Skeletal muscle tissue (tissue), 4 donors: ENCODE data around the gene CDYL. TPM values are rescaled to one million over a fixed set of nuclear protein-coding genes. Genes with fewer than 3 reads are reported as not detected.

Source experiments
- H3K27ac ChIP-seq: one replicate; pipeline ENCODE4 v1.7.0; 2013; ENCODE audit warnings: mild to moderate bottlenecking, low read depth, low read length, inconsistent platforms
- H3K27me3 ChIP-seq, 3 donors: one replicate each; pipeline ENCODE4 v1.7.0; 2013; ENCODE audit warnings: low read length in 3 of 3; ENCODE audit not compliant: control insufficient read depth in 3 of 3, insufficient read depth in 3 of 3
- H3K36me3 ChIP-seq, 3 donors: one replicate each; pipeline ENCODE4 v1.7.0; 2013; ENCODE audit warnings: low read length in 3 of 3; ENCODE audit not compliant: control insufficient read depth in 3 of 3, insufficient read depth in 3 of 3
- H3K4me1 ChIP-seq, 3 donors: one replicate each; pipeline ENCODE4 v1.7.0; 2013; ENCODE audit warnings: low read length in 3 of 3, mild to moderate bottlenecking in 3 of 3; ENCODE audit not compliant: control insufficient read depth in 3 of 3, insufficient read depth in 3 of 3
- H3K4me3 ChIP-seq, 3 donors: one replicate each; pipeline ENCODE4 v1.7.0; 2013; ENCODE audit warnings: low read length in 3 of 3
- H3K9ac ChIP-seq, 3 donors: one replicate each; pipeline ENCODE4 v1.7.0; 2013; ENCODE audit warnings: low read length in 3 of 3, mild to moderate bottlenecking in 3 of 3, moderate library complexity in 2 of 3, low read depth in 1 of 3
- H3K9me3 ChIP-seq, 3 donors: one replicate each; pipeline ENCODE4 v1.7.0; 2013; ENCODE audit warnings: low read length in 3 of 3; ENCODE audit not compliant: control insufficient read depth in 3 of 3
- total RNA-seq: library from RNA; depleted of rRNA; stranded (reverse); fragments of >200 nt; gene quantifications from one replicate; pipeline ENCODE4 v1.2.3, GENCODE V29; 2014
- donor health status: Osteomylitis.

CDYL gene
- total RNA-seq, 1 donor from 2014 or later = 33.9 TPM

GRCh38 chr6:4889701-4890100 is 113.5 kb downstream of the CDYL start:
- Histone ChIP-seq H3K9ac (no peak overlapping the region), H3K27ac (no peak overlapping the region), H3K36me3 (peaks cover 10 to 16% (median 12%) of the 10 kb centered on the region in 3 donors), H3K27me3 (no peaks in the 10 kb centered on the region), H3K4me3 (no peak overlapping the region), H3K4me1 (peaks cover 0 to 2% (median 0%) of the 10 kb centered on the region in 3 donors), H3K9me3 (no peaks in the 10 kb centered on the region)

DNA sequence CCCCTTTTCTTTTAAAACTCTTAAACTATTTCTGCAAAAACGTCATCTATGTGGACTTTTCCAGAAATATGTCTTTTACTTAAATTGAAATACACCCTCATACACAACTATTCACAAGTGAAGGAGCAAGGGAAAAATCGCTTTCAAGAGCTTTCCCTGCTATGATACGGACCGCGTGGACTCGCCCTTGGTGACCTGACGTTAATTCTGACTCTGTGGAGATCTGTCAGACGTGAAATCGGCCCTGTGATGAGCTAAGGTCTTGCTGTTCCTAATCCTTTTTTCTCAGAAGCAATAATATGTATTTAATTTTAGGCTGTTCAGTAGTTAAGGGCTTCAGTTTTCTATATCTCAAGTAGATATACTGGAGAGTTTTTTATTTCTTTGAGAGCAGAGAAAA is 114.0 kb downstream of the CDYL start:
- peaks cover 10 to 16% (median 12%) of the 10 kb centered on the region in 3 donors for H3K36me3 ChIP-seq
- no peaks in the 10 kb centered on the region for H3K27me3 ChIP-seq
- no peak overlapping the region for H3K4me3 ChIP-seq
- no peak overlapping the region for H3K27ac ChIP-seq
- no peak overlapping the region for H3K9ac ChIP-seq
- peaks cover 0 to 2% (median 0%) of the 10 kb centered on the region in 3 donors for H3K4me1 ChIP-seq
- H3K9me3 ChIP-seq = no peaks in the 10 kb centered on the region

- H3K27me3 ChIP-seq = no peaks in the 10 kb centered on the region
- no peaks in the 10 kb centered on the region for H3K9me3 ChIP-seq
- H3K27ac ChIP-seq = no peak overlapping the region
- no peak overlapping the region for H3K4me3 ChIP-seq
- peaks cover 10 to 16% (median 12%) of the 10 kb centered on the region in 3 donors for H3K36me3 ChIP-seq
- no peak overlapping the region for H3K9ac ChIP-seq
- peaks cover 0 to 2% (median 0%) of the 10 kb centered on the region in 3 donors for H3K4me1 ChIP-seq
Observed at GRCh38 chr6:4890627-4891026, 114.4 kb downstream of the CDYL start.

DNA sequence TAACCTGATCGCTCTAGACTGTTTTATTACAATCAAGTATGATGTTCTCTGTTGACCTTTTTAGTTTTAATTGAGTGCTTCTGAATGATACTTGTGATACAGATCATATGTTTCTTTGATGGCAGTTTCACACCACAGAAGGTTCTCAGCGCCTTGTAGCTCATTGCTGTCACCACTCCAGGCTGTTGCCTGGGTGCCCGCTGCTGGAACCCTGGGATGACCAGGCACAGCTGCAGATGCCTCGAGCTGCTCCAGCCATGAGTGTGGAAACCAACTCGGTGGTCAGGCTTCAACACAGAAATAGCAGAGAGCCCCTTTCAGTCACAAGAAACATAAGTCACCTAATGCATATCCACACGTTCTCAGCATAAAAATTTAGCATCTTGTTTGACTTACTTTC is 114.9 kb downstream of the CDYL start:
- H3K9me3 ChIP-seq = no peaks in the 10 kb centered on the region
- no peak overlapping the region for H3K9ac ChIP-seq
- no peaks in the 10 kb centered on the region for H3K27me3 ChIP-seq
- peaks cover 0 to 2% (median 0%) of the 10 kb centered on the region in 3 donors for H3K4me1 ChIP-seq
- no peak overlapping the region for H3K27ac ChIP-seq
- H3K4me3 ChIP-seq = no peak overlapping the region
- peaks cover 10 to 16% (median 14%) of the 10 kb centered on the region in 3 donors for H3K36me3 ChIP-seq

GRCh38 chr6:4892785-4893485 is 116.7 kb downstream of the CDYL start:
- Histone ChIP-seq H3K9ac (no peak overlapping the region), H3K27ac (no peak overlapping the region), H3K9me3 (no peaks in the 10 kb centered on the region), H3K4me3 (no peak overlapping the region), H3K4me1 (peaks cover 0 to 2% (median 0%) of the 10 kb centered on the region in 3 donors), H3K36me3 (peaks cover 10 to 19% (median 15%) of the 10 kb centered on the region in 3 donors), H3K27me3 (no peaks in the 10 kb centered on the region)

DNA sequence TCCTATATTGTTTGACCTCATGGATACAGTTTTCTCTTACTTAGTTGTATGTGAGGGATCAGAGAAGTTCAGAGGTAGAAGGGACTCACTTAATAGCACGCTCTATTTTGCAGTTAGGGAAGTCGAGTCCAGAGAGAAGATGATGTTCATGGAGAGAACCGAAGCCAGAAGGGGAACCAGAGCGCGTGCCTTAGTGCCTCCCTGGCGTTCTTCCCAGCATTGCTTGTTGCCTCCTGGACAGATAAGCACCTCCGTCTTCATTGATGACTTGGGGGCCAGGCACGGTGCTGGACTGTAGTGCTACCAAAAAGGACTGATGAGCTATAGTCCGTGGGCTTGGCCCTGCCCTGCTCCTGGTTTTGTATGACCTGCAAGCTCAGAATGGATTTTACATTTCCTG is 117.8 kb downstream of the CDYL start:
- no peak overlapping the region for H3K27ac ChIP-seq
- peaks cover 0 to 2% (median 0%) of the 10 kb centered on the region in 3 donors for H3K4me1 ChIP-seq
- no peak overlapping the region for H3K9ac ChIP-seq
- H3K27me3 ChIP-seq = no peaks in the 10 kb centered on the region
- peaks cover 10 to 26% (median 15%) of the 10 kb centered on the region in 3 donors for H3K36me3 ChIP-seq
- H3K4me3 ChIP-seq = no peak overlapping the region
- no peaks in the 10 kb centered on the region for H3K9me3 ChIP-seq

DNA sequence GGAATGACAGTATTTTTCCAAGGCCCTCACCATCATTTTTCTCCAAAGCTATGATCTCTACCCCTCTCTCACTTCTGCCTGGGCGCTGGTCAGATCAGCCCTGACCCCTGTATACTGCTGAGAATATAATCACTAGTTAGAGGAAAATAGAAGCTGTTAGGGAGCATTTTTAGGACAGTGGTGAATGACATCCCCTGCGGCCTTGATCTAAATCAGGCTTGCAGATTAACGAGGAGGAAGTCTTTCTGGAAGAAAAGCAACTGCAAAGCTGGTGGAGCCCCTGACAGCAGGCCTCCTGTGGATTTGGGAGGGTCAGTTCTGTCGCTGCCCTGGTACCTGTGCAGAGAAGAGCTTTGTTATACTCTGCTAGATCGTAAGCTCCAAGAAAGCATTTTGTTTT is 119.8 kb downstream of the CDYL start:
- Histone ChIP-seq H3K4me3 (no peak overlapping the region), H3K4me1 (peaks cover 0 to 2% (median 0%) of the 10 kb centered on the region in 3 donors), H3K27me3 (no peaks in the 10 kb centered on the region), H3K9ac (no peak overlapping the region), H3K9me3 (peaks cover 0 to 2% (median 0%) of the 10 kb centered on the region in 3 donors), H3K36me3 (peaks cover 10 to 26% (median 15%) of the 10 kb centered on the region in 3 donors), H3K27ac (no peak overlapping the region)

DNA sequence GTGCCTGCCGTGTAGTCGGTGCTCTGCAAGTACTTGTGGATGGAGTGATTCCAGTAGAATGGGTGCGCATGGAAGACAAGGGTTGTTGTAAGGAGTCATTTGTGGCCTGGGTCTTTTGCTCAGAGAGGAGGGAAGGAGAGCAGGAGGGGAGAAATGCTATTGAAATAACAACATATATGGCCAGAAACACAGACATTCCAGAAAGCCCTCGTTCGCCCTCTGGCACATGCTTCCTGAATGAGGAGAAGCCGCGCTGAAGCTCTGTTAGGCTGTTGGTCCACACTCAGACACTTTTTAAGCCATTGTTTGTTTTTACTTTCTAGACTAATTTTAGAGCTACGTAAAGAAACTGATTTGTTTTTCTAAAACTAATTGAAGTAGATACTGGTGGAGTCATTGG is 120.2 kb downstream of the CDYL start:
- Histone ChIP-seq H3K4me1 (peaks cover 0 to 4% (median 0%) of the 10 kb centered on the region in 3 donors), H3K36me3 (peaks cover 10 to 26% (median 15%) of the 10 kb centered on the region in 3 donors), H3K4me3 (no peak overlapping the region), H3K27me3 (no peaks in the 10 kb centered on the region), H3K9me3 (peaks cover 0 to 2% (median 0%) of the 10 kb centered on the region in 3 donors), H3K27ac (no peak overlapping the region), H3K9ac (no peak overlapping the region)

GRCh38 chr6:4899249-4900034 is 123.2 kb downstream of the CDYL start:
- no peak overlapping the region for H3K9ac ChIP-seq
- no peak overlapping the region for H3K4me3 ChIP-seq
- peaks cover 0 to 11% (median 3%) of the 10 kb centered on the region in 3 donors for H3K4me1 ChIP-seq
- H3K27ac ChIP-seq = no peak overlapping the region
- H3K9me3 ChIP-seq = peaks cover 0 to 2% (median 0%) of the 10 kb centered on the region in 3 donors
- H3K36me3 ChIP-seq = peaks cover 2 to 10% (median 6%) of the 10 kb centered on the region in 3 donors
- H3K27me3 ChIP-seq = no peaks in the 10 kb centered on the region
